ENCODE results near the gene CLEC16A. TPM values are rescaled to one million over a fixed set of nuclear protein-coding genes. Genes with fewer than 3 reads are reported as not detected.

The CLEC16A gene
- total and polyA plus RNA-seq, 4 donors: 14.3 to 44.4 (median 26.4) TPM

GRCh38 chr16:11023262-11024039 lies 79.1 kb downstream of the CLEC16A start:
- H3K27ac ChIP-seq (ENCODE audit: low read depth in 1 of 2, low read length in 1 of 2): no peak overlapping the region
- peaks cover 0 to 8% (median 0%) of the 10 kb centered on the region in 4 donors for H3K9me3 ChIP-seq (ENCODE audit: control insufficient read depth in 4 of 4, insufficient read depth in 3 of 4, low read length in 3 of 4)
- no peaks in the 10 kb centered on the region for H3K27me3 ChIP-seq (ENCODE audit: control insufficient read depth in 3 of 3, insufficient read depth in 3 of 3, low read length in 2 of 3)
- DNase-seq (no peak), ATAC-seq (ENCODE audit: insufficient read depth, low FRiP score) (no peak)
- H3K9ac ChIP-seq (ENCODE audit: insufficient read depth in 1 of 2, low read length in 2 of 2): no peak overlapping the region
- no peak overlapping the region for H3K4me3 ChIP-seq
- TF ChIP-seq CTCF (IDR thresholded peaks at IDR 0.05; ENCODE audit: control extremely low read depth, extremely low read depth): no peak
- peaks cover 0 to 8% (median 0%) of the 10 kb centered on the region in 5 donors for H3K4me1 ChIP-seq (ENCODE audit: control insufficient read depth in 5 of 5, insufficient read depth in 5 of 5, low read length in 5 of 5)
- WGBS, 2 donors: 92 to 94% methylated on average over 3 of the region's 3 CpGs
- peaks cover 18 to 25% (median 21%) of the 10 kb centered on the region in 4 donors for H3K36me3 ChIP-seq (ENCODE audit: control insufficient read depth in 4 of 4, insufficient read depth in 4 of 4, low read length in 4 of 4)

GRCh38 chr16:11024333-11025053 lies 80.1 kb downstream of the CLEC16A start:
- Histone ChIP-seq H3K27me3 (ENCODE audit: control insufficient read depth in 3 of 3, insufficient read depth in 3 of 3, low read length in 2 of 3) (no peaks in the 10 kb centered on the region), H3K27ac (ENCODE audit: low read depth in 1 of 2, low read length in 1 of 2) (no peak overlapping the region), H3K4me1 (ENCODE audit: control insufficient read depth in 5 of 5, insufficient read depth in 5 of 5, low read length in 5 of 5) (peaks cover 0 to 8% (median 0%) of the 10 kb centered on the region in 5 donors), H3K4me3 (no peak overlapping the region), H3K36me3 (ENCODE audit: control insufficient read depth in 4 of 4, insufficient read depth in 4 of 4, low read length in 4 of 4) (peaks cover 21 to 33% (median 22%) of the 10 kb centered on the region in 4 donors), H3K9me3 (ENCODE audit: control insufficient read depth in 4 of 4, insufficient read depth in 3 of 4, low read length in 3 of 4) (peaks cover 0 to 8% (median 2%) of the 10 kb centered on the region in 4 donors), H3K9ac (ENCODE audit: insufficient read depth in 1 of 2, low read length in 2 of 2) (no peak overlapping the region)
- ATAC-seq (ENCODE audit: insufficient read depth, low FRiP score) (no peak), DNase-seq (no peak)
- 86 to 98% methylated on average over 9 of the region's 9 CpGs for WGBS, 2 donors
- no peak for TF ChIP-seq CTCF (IDR thresholded peaks at IDR 0.05; ENCODE audit: control extremely low read depth, extremely low read depth)

GRCh38 chr16:11025120-11025531 lies 80.8 kb downstream of the CLEC16A start:
- DNase-seq (no peak), ATAC-seq (ENCODE audit: insufficient read depth, low FRiP score) (no peak)
- TF ChIP-seq CTCF (IDR thresholded peaks at IDR 0.05; ENCODE audit: control extremely low read depth, extremely low read depth): no peak
- Histone ChIP-seq H3K36me3 (ENCODE audit: control insufficient read depth in 4 of 4, insufficient read depth in 4 of 4, low read length in 4 of 4) (peaks cover 19 to 36% (median 21%) of the 10 kb centered on the region in 4 donors), H3K4me1 (ENCODE audit: control insufficient read depth in 5 of 5, insufficient read depth in 5 of 5, low read length in 5 of 5) (peaks cover 0 to 8% (median 0%) of the 10 kb centered on the region in 5 donors), H3K27me3 (ENCODE audit: control insufficient read depth in 3 of 3, insufficient read depth in 3 of 3, low read length in 2 of 3) (no peaks in the 10 kb centered on the region), H3K4me3 (no peak overlapping the region), H3K27ac (ENCODE audit: low read depth in 1 of 2, low read length in 1 of 2) (no peak overlapping the region), H3K9ac (ENCODE audit: insufficient read depth in 1 of 2, low read length in 2 of 2) (no peak overlapping the region), H3K9me3 (ENCODE audit: control insufficient read depth in 4 of 4, insufficient read depth in 3 of 4, low read length in 3 of 4) (peaks cover 0 to 8% (median 2%) of the 10 kb centered on the region in 4 donors)
- 92% methylated on average over 3 of the region's 3 CpGs for WGBS, 2 donors

Measured in lung (tissue), 12 donors.